Neural progenitor cell (in vitro differentiated cells): Measurements from ENCODE around the gene LDB3. TPM values are rescaled to one million over a fixed set of nuclear protein-coding genes. Genes with fewer than 3 reads are reported as not detected.

Experiments
- DNase-seq: peaks from one replicate; pipeline ENCODE4 v3.0.0-alpha.2; 2016; ENCODE audit warnings: low spot score
- H2AFZ ChIP-seq: fragments of 200-600 bp; sonication (generic); replicated peaks from 2 replicates; pipeline ENCODE4 v1.6.1; 2016; ENCODE audit warnings: antibody characterized with exemption
- H3F3A ChIP-seq: fragments of 200-600 bp; sonication (generic); 2 replicates; pipeline ENCODE4 v1.6.1; 2016; ENCODE audit warnings: antibody characterized with exemption, low read depth
- H3K27ac ChIP-seq: fragments of 200-600 bp; sonication (generic); 2 replicates; pipeline ENCODE4 v1.5.1; 2016; ENCODE audit warnings: mild to moderate bottlenecking
- H3K27me3 ChIP-seq: fragments of 200-600 bp; sonication (generic); 2 replicates; pipeline ENCODE4 v1.6.1; 2016; ENCODE audit warnings: mild to moderate bottlenecking, moderate library complexity
- H3K36me3 ChIP-seq: fragments of 200-600 bp; sonication (generic); 2 replicates; pipeline ENCODE4 v1.5.1; 2016
- H3K4me1 ChIP-seq: fragments of 200-600 bp; sonication (generic); 2 replicates; pipeline ENCODE4 v1.6.1; 2016; ENCODE audit warnings: mixed run types
- H3K4me2 ChIP-seq: fragments of 200-600 bp; sonication (generic); 2 replicates; pipeline ENCODE4 v1.6.1; 2016
- H3K4me3 ChIP-seq: fragments of 200-600 bp; sonication (generic); 2 replicates; pipeline ENCODE4 v1.5.1; 2016
- H3K79me2 ChIP-seq: fragments of 200-600 bp; sonication (generic); 2 replicates; pipeline ENCODE4 v1.6.1; 2016; ENCODE audit warnings: low read depth
- H3K9ac ChIP-seq: fragments of 200-600 bp; sonication (generic); 2 replicates; pipeline ENCODE4 v1.6.1; 2016
- H3K9me3 ChIP-seq: fragments of 200-600 bp; sonication (generic); 2 replicates; pipeline ENCODE4 v1.5.1; 2016; ENCODE audit warnings: low read depth
- H4K20me1 ChIP-seq: fragments of 200-600 bp; sonication (generic); 2 replicates; pipeline ENCODE4 v1.6.1; 2016; ENCODE audit warnings: low read depth
- H3K27ac Mint-ChIP-seq: 3 replicates; pipeline ENCODE4 v1.8.0; 2021; ENCODE audit warnings: mixed read lengths
- H3K27me3 Mint-ChIP-seq: 2 replicates; pipeline ENCODE4 v1.8.0; 2022; ENCODE audit warnings: low read depth, mild to moderate bottlenecking, inconsistent platforms, moderate library complexity, mixed read lengths; ENCODE audit not compliant: insufficient read depth
- H3K36me3 Mint-ChIP-seq: 3 replicates; pipeline ENCODE4 v1.8.0; 2021; ENCODE audit warnings: mixed read lengths
- H3K4me1 Mint-ChIP-seq: 3 replicates; pipeline ENCODE4 v1.8.0; 2021; ENCODE audit warnings: mixed read lengths
- H3K4me3 Mint-ChIP-seq: 3 replicates; pipeline ENCODE4 v1.8.0; 2021; ENCODE audit warnings: mild to moderate bottlenecking, moderate library complexity, mixed read lengths
- H3K9me3 Mint-ChIP-seq: 3 replicates; pipeline ENCODE4 v1.8.0; 2020; ENCODE audit warnings: mixed read lengths
- CTCF ChIP-seq: fragments of 200-600 bp; sonication (generic); IDR thresholded peaks from 2 replicates; pipeline ENCODE4 v1.5.1; 2017; ENCODE audit warnings: antibody characterized with exemption, mild to moderate bottlenecking
- EZH2 ChIP-seq: fragments of 200-600 bp; sonication (generic); IDR thresholded peaks from 2 replicates; pipeline ENCODE4 v1.6.1; 2017; ENCODE audit warnings: antibody characterized with exemption, mild to moderate bottlenecking, moderate library complexity
- EZH2phosphoT487 ChIP-seq: fragments of 200-600 bp; sonication (generic); IDR thresholded peaks from 2 replicates; pipeline ENCODE4 v1.6.1; 2017; ENCODE audit warnings: antibody characterized with exemption
- total RNA-seq: library from RNA; depleted of rRNA; stranded (reverse); fragments of >200 nt; gene quantifications from 2 replicates; pipeline ENCODE4 v1.2.3, GENCODE V29; 2015; ENCODE audit warnings: low replicate concordance

The LDB3 gene
- total RNA-seq, 1 donor from 2014 or later, result not detected

GRCh38 chr10:86658751-86659150 is 9.6 kb upstream of the LDB3 start:
- Histone ChIP-seq H3K4me3 (no peak overlapping the region), H3K9ac (no peak overlapping the region), H3K79me2 (no peaks in the 10 kb centered on the region), H3K9me3 (no peaks in the 10 kb centered on the region), H3F3A (no peaks in the 10 kb centered on the region), H4K20me1 (no peaks in the 10 kb centered on the region), H3K4me1 (no peaks in the 10 kb centered on the region), H3K4me2 (no peak overlapping the region), H2AFZ (no peak overlapping the region), H3K27ac (no peak overlapping the region), H3K27me3 (no peaks in the 10 kb centered on the region), H3K36me3 (no peaks in the 10 kb centered on the region)
- peaks cover 4% of the 10 kb centered on the region for H3K4me1 Mint-ChIP-seq
- H3K36me3 Mint-ChIP-seq, result no peaks in the 10 kb centered on the region
- H3K4me3 Mint-ChIP-seq, result no peak overlapping the region
- peaks cover 4% of the 10 kb centered on the region for H3K27me3 Mint-ChIP-seq
- no peak for TF ChIP-seq EZH2
- no peak for TF ChIP-seq CTCF
- TF ChIP-seq EZH2phosphoT487, result no peak
- no peak overlapping the region for H3K27ac Mint-ChIP-seq
- DNase-seq, result no peak
- peaks cover 4% of the 10 kb centered on the region for H3K9me3 Mint-ChIP-seq

- Mint-ChIP-seq H3K27ac (no peak overlapping the region), H3K36me3 (no peaks in the 10 kb centered on the region), H3K4me3 (no peak overlapping the region), H3K9me3 (peaks cover 4% of the 10 kb centered on the region), H3K4me1 (peaks cover 8% of the 10 kb centered on the region), H3K27me3 (peaks cover 4% of the 10 kb centered on the region)
- no peaks in the 10 kb centered on the region for H3K9me3 ChIP-seq
- TF ChIP-seq EZH2phosphoT487 (no peak), EZH2 (no peak), CTCF (no peak)
- no peak overlapping the region for H3K9ac ChIP-seq
- no peak overlapping the region for H2AFZ ChIP-seq
- DNase-seq, result no peak
- H3K27me3 ChIP-seq, result no peaks in the 10 kb centered on the region
- no peaks in the 10 kb centered on the region for H3K36me3 ChIP-seq
- H3K4me3 ChIP-seq, result no peak overlapping the region
- no peak overlapping the region for H3K4me2 ChIP-seq
- no peaks in the 10 kb centered on the region for H3K79me2 ChIP-seq
- H3K4me1 ChIP-seq, result no peaks in the 10 kb centered on the region
- no peak overlapping the region for H3K27ac ChIP-seq
- no peaks in the 10 kb centered on the region for H4K20me1 ChIP-seq
- H3F3A ChIP-seq, result no peaks in the 10 kb centered on the region
These were observed 9.1 kb upstream of the LDB3 start for GRCh38 chr10:86659161-86659691.

- H3K27ac Mint-ChIP-seq, result no peak overlapping the region
These were observed 8.4 kb upstream of the LDB3 start for GRCh38 chr10:86659721-86660453.

More at GRCh38 chr10:86659721-86660453, 8.4 kb upstream of the LDB3 start:
- H3K4me3 ChIP-seq, result no peak overlapping the region
- no peaks in the 10 kb centered on the region for H3K27me3 ChIP-seq
- no peaks in the 10 kb centered on the region for H3K36me3 ChIP-seq
- TF ChIP-seq EZH2 (no peak), EZH2phosphoT487 (no peak), CTCF (no peak)
- H3K27ac ChIP-seq, result no peak overlapping the region
- H3F3A ChIP-seq, result no peaks in the 10 kb centered on the region
- H3K4me2 ChIP-seq, result no peak overlapping the region
- Mint-ChIP-seq H3K4me3 (no peak overlapping the region), H3K27me3 (peaks cover 4% of the 10 kb centered on the region), H3K36me3 (no peaks in the 10 kb centered on the region), H3K9me3 (peaks cover 4% of the 10 kb centered on the region), H3K4me1 (peaks cover 14% of the 10 kb centered on the region)
- H3K9me3 ChIP-seq, result no peaks in the 10 kb centered on the region
- DNase-seq, result no peak
- H3K9ac ChIP-seq, result no peak overlapping the region
- H3K79me2 ChIP-seq, result no peaks in the 10 kb centered on the region
- no peak overlapping the region for H2AFZ ChIP-seq
- H3K4me1 ChIP-seq, result no peaks in the 10 kb centered on the region
- H4K20me1 ChIP-seq, result no peaks in the 10 kb centered on the region
